ENCODE measurements around the gene SLC10A7.

SLC10A7 gene

DNA sequence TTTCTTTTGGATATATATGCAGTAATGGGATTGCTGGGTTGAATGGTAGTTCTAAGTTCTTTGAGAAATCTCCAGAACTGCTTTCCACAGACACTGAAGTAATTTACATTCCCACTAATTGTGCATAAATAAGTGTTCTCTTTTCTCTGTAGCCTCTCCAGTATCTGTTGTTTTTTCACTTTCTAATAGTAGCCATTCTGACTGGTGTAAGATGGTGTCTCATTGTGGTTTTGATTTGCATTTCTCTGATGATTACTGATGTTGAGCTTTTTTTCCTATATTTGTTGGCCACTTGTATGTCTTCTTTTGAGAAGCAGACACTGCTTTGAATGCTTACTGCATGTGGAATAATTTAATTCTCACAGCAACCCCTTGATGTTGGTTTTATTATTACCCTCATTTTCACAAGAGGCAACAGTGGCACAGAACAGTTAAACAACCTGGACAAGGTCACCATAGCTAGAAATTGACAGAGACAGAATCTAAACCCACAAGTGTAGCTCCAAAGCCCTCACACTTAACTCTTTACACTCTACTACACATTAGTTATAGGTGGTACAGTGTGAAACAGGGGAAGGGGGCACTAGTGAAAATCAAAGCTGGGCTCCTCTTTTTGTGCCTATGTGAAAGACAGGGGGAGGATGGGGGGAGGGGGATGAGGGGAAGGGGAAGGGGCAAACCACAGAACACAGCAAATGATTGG lies 211.3 kb downstream of the SLC10A7 start (continued):
- TF ChIP-seq ZNF565 (CRISPR knock-in tag; conservative IDR thresholded peaks at IDR 0.05; ENCODE audit: low read depth) (no peak), CSDC2 (CRISPR knock-in tag; IDR thresholded peaks at IDR 0.05) (no peak), ISL1 (CRISPR knock-in tag; IDR thresholded peaks at IDR 0.05) (no peak), ZFP30 (CRISPR knock-in tag; IDR thresholded peaks at IDR 0.05) (no peak)

DNA sequence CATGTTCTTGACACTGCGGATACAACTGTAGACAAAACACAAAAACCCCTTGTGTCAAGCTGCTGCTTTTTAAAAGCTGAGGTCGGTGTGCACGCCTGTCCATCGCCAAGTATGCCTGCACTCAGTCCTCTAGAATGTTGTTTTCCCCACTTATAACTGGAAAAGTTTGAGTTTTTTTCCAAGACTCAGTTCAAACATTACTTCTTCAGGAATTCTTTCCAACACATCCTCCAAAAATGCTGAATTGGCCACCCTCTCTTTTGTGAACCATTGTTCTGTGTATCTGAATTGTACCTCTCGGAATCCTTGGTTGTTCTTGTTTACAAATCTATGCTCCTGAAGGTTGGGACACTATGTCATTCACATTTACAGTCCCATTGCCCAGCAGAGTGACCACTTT lies 212.8 kb downstream of the SLC10A7 start:
- TF ChIP-seq ZFP3 (CRISPR knock-in tag; IDR thresholded peaks at IDR 0.05) (no peak), RARB (CRISPR knock-in tag; IDR thresholded peaks at IDR 0.05) (no peak), GLIS3 (CRISPR knock-in tag; IDR thresholded peaks at IDR 0.05) (no peak), ZC3H10 (CRISPR knock-in tag; IDR thresholded peaks at IDR 0.05) (no peak), ZNF8 (CRISPR knock-in tag; IDR thresholded peaks at IDR 0.05) (no peak), ARNTL (CRISPR knock-in tag; IDR thresholded peaks at IDR 0.05; ENCODE audit: borderline replicate concordance, low read depth) (no peak), TOX (CRISPR knock-in tag; IDR thresholded peaks at IDR 0.05; ENCODE audit: borderline replicate concordance) (no peak), ZNF70 (CRISPR knock-in tag; IDR thresholded peaks at IDR 0.05) (no peak)
- TF ChIP-seq, protein P1, sequence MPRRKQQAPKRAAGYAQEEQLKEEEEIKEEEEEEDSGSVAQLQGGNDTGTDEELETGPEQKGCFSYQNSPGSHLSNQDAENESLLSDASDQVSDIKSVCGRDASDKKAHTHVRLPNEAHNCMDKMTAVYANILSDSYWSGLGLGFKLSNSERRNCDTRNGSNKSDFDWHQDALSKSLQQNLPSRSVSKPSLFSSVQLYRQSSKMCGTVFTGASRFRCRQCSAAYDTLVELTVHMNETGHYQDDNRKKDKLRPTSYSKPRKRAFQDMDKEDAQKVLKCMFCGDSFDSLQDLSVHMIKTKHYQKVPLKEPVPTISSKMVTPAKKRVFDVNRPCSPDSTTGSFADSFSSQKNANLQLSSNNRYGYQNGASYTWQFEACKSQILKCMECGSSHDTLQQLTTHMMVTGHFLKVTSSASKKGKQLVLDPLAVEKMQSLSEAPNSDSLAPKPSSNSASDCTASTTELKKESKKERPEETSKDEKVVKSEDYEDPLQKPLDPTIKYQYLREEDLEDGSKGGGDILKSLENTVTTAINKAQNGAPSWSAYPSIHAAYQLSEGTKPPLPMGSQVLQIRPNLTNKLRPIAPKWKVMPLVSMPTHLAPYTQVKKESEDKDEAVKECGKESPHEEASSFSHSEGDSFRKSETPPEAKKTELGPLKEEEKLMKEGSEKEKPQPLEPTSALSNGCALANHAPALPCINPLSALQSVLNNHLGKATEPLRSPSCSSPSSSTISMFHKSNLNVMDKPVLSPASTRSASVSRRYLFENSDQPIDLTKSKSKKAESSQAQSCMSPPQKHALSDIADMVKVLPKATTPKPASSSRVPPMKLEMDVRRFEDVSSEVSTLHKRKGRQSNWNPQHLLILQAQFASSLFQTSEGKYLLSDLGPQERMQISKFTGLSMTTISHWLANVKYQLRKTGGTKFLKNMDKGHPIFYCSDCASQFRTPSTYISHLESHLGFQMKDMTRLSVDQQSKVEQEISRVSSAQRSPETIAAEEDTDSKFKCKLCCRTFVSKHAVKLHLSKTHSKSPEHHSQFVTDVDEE (CRISPR knock-in tag; IDR thresholded peaks at IDR 0.05): no peak
- TF ChIP-seq, protein P2, sequence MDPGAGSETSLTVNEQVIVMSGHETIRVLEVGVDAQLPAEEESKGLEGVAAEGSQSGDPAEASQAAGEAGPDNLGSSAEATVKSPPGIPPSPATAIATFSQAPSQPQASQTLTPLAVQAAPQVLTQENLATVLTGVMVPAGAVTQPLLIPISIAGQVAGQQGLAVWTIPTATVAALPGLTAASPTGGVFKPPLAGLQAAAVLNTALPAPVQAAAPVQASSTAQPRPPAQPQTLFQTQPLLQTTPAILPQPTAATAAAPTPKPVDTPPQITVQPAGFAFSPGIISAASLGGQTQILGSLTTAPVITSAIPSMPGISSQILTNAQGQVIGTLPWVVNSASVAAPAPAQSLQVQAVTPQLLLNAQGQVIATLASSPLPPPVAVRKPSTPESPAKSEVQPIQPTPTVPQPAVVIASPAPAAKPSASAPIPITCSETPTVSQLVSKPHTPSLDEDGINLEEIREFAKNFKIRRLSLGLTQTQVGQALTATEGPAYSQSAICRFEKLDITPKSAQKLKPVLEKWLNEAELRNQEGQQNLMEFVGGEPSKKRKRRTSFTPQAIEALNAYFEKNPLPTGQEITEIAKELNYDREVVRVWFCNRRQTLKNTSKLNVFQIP (CRISPR knock-in tag; IDR thresholded peaks at IDR 0.05; ENCODE audit: borderline replicate concordance, low read depth): no peak

DNA sequence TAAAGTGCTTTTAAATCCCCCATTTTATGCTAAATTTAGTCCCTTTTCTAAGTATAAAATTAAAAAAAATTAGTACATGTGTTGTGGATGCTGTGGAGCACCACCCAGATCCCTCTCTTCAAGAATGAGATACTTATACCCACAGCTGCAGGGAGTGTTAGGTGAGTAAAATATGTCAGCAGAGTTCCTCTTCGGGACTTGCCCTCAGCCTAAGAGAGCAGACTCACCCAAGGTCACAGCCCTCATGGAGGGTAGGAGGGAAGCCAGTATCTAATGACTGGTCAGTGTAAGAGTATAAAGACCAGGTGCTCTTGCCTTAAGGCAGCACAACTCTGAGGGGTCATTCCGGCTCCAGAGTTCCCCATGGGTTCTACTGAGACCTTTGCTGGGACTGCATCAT lies 218.9 kb downstream of the SLC10A7 start:
- ATAC-seq: no peak
- no peak for TF ChIP-seq ZFP30 (CRISPR knock-in tag; IDR thresholded peaks at IDR 0.05)
- no peak for TF ChIP-seq ARNTL (CRISPR knock-in tag; IDR thresholded peaks at IDR 0.05; ENCODE audit: borderline replicate concordance, low read depth)

More for the DNA sequence above, 212.8 kb downstream of the SLC10A7 start:
- no peak for ATAC-seq

DNA sequence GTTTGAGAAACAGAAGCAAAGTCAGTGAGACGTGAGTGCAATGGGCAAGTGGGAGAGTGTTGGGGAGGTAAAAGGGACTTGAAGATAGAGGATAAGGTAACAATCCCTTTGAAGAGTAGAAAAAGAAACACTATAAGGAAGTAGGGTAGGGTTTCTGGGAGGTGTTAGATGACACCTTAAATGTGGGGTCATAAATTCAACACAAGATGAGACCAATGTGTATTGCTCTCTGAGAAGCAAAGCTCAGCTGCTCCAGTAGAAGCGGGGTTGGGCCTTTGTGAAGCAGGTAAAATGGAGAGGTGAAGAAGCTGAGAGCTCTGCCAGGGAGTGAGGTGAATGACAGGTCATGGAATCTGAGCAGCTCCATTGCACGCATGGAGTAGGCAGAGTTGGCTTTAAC lies 222.1 kb downstream of the SLC10A7 start:
- ATAC-seq: no peak
- TF ChIP-seq, protein P3, sequence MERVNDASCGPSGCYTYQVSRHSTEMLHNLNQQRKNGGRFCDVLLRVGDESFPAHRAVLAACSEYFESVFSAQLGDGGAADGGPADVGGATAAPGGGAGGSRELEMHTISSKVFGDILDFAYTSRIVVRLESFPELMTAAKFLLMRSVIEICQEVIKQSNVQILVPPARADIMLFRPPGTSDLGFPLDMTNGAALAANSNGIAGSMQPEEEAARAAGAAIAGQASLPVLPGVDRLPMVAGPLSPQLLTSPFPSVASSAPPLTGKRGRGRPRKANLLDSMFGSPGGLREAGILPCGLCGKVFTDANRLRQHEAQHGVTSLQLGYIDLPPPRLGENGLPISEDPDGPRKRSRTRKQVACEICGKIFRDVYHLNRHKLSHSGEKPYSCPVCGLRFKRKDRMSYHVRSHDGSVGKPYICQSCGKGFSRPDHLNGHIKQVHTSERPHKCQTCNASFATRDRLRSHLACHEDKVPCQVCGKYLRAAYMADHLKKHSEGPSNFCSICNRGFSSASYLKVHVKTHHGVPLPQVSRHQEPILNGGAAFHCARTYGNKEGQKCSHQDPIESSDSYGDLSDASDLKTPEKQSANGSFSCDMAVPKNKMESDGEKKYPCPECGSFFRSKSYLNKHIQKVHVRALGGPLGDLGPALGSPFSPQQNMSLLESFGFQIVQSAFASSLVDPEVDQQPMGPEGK (CRISPR knock-in tag; IDR thresholded peaks at IDR 0.05; ENCODE audit: borderline replicate concordance): no peak
- TF ChIP-seq, protein P2 (CRISPR knock-in tag; IDR thresholded peaks at IDR 0.05; ENCODE audit: borderline replicate concordance, low read depth): no peak
- TF ChIP-seq OSR1 (CRISPR knock-in tag; IDR thresholded peaks at IDR 0.05) (no peak), ZFP3 (CRISPR knock-in tag; IDR thresholded peaks at IDR 0.05) (no peak), ZNF565 (CRISPR knock-in tag; conservative IDR thresholded peaks at IDR 0.05; ENCODE audit: low read depth) (no peak), RARB (CRISPR knock-in tag; IDR thresholded peaks at IDR 0.05) (no peak), ZNF8 (CRISPR knock-in tag; IDR thresholded peaks at IDR 0.05) (no peak), TCF4 (CRISPR knock-in tag; IDR thresholded peaks at IDR 0.05; ENCODE audit: borderline replicate concordance) (no peak), PPARA (CRISPR knock-in tag; IDR thresholded peaks at IDR 0.05; ENCODE audit: borderline replicate concordance) (no peak), ISL1 (CRISPR knock-in tag; IDR thresholded peaks at IDR 0.05) (no peak), TOX (CRISPR knock-in tag; IDR thresholded peaks at IDR 0.05; ENCODE audit: borderline replicate concordance) (no peak), ARNTL (CRISPR knock-in tag; IDR thresholded peaks at IDR 0.05; ENCODE audit: borderline replicate concordance, low read depth) (no peak), GLIS3 (CRISPR knock-in tag; IDR thresholded peaks at IDR 0.05) (no peak)
- TF ChIP-seq, protein P4, sequence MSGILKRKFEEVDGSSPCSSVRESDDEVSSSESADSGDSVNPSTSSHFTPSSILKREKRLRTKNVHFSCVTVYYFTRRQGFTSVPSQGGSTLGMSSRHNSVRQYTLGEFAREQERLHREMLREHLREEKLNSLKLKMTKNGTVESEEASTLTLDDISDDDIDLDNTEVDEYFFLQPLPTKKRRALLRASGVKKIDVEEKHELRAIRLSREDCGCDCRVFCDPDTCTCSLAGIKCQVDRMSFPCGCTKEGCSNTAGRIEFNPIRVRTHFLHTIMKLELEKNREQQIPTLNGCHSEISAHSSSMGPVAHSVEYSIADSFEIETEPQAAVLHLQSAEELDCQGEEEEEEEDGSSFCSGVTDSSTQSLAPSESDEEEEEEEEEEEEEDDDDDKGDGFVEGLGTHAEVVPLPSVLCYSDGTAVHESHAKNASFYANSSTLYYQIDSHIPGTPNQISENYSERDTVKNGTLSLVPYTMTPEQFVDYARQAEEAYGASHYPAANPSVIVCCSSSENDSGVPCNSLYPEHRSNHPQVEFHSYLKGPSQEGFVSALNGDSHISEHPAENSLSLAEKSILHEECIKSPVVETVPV (CRISPR knock-in tag; IDR thresholded peaks at IDR 0.05): no peak
- TF ChIP-seq, protein P5, sequence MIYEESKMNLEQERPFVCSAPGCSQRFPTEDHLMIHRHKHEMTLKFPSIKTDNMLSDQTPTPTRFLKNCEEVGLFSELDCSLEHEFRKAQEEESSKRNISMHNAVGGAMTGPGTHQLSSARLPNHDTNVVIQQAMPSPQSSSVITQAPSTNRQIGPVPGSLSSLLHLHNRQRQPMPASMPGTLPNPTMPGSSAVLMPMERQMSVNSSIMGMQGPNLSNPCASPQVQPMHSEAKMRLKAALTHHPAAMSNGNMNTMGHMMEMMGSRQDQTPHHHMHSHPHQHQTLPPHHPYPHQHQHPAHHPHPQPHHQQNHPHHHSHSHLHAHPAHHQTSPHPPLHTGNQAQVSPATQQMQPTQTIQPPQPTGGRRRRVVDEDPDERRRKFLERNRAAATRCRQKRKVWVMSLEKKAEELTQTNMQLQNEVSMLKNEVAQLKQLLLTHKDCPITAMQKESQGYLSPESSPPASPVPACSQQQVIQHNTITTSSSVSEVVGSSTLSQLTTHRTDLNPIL (CRISPR knock-in tag; IDR thresholded peaks at IDR 0.05; ENCODE audit: low read depth): no peak
